DND-41 (cell line): ENCODE data around the gene CPSF4L.

Experiments
- EZH2 ChIP-seq: IDR thresholded peaks from 3 replicates; pipeline ENCODE4 v1.6.1; 2012; ENCODE audit warnings: borderline replicate concordance, low read depth, mild to moderate bottlenecking, moderate library complexity, low read length, inconsistent platforms; ENCODE audit not compliant: severe bottlenecking
- TF ChIP-seq, protein P1 (sequence below): IDR thresholded peaks from 2 replicates; pipeline ENCODE4 v1.5.1; 2012; ENCODE audit warnings: borderline replicate concordance, low read length, moderate library complexity, mild to moderate bottlenecking; ENCODE audit not compliant: poor library complexity, severe bottlenecking; ENCODE audit errors: extremely low read depth

DNA sequence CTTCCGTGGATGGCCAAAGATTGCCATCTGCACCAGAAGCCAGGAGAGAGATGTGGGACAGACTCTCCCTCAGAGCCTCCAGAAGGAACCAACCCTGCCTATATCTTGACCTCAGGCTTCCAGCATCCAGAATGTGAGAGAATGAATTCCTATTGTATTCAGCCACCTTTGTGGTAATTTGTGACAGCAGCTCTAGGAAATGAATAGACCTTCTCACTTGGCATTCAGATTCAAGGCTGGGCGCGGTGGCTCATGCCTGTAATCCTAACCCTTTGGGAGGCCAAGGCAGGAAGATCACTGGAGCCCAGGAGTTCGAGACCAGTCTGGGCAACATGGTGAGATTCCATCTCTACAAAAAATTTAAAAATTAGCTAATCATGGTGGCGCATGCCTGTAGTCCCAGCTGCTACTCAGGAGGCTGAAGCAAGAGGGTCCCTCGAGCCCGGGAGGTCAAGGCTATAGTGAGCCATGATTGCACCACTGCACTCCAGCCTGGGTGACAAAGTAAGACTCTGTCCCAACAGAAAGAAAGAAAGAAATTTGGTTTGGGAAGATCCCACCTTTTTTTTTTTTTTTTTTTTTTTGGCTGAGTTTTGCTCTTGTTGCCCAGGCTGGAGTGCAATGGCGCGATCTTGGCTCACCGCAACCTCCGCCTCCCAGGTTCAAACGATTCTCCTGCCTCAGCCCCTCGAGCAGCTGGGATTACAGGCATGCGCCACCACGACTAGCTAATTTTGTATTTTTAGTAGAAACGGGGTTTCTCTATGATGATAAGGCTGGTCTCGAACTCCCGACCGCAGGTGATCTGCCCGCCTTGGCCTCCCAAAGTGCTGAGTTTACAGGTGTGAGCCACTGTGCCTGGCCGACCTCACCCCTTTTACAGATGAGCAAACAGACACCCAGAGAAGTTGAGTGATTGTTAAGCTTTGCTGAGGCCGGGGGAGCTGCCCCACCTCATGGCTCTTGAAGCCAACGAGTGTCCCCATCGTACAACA is 4.3 kb upstream of the CPSF4L start:
- TF ChIP-seq, protein P1, sequence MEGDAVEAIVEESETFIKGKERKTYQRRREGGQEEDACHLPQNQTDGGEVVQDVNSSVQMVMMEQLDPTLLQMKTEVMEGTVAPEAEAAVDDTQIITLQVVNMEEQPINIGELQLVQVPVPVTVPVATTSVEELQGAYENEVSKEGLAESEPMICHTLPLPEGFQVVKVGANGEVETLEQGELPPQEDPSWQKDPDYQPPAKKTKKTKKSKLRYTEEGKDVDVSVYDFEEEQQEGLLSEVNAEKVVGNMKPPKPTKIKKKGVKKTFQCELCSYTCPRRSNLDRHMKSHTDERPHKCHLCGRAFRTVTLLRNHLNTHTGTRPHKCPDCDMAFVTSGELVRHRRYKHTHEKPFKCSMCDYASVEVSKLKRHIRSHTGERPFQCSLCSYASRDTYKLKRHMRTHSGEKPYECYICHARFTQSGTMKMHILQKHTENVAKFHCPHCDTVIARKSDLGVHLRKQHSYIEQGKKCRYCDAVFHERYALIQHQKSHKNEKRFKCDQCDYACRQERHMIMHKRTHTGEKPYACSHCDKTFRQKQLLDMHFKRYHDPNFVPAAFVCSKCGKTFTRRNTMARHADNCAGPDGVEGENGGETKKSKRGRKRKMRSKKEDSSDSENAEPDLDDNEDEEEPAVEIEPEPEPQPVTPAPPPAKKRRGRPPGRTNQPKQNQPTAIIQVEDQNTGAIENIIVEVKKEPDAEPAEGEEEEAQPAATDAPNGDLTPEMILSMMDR = no peak
- TF ChIP-seq EZH2 = no peak
